SK-N-SH (cell line): ENCODE data around the gene SSC4D. TPM values are rescaled to one million over a fixed set of nuclear protein-coding genes. Genes with fewer than 3 reads are reported as not detected.

Experiments
- CTCF ChIA-PET: fragments of 300-600, 350-600 bp; formaldehyde crosslinking; extraction: SDS; loops from one replicate; lab custom pipeline; 2021; lab: Yijun Ruan, JAX
- POLR2A ChIA-PET: fragments of 350-600 bp; sonication (Branson Sonifier 250); formaldehyde crosslinking; extraction: SDS; loops from one replicate; lab custom pipeline; 2020; ENCODE audit warnings: antibody characterized with exemption, inconsistent platforms; lab: Yijun Ruan, JAX
- DNase-seq: peaks from one replicate; pipeline ENCODE4 v3.0.0; 2012
- H2AFZ ChIP-seq: fragments of 200-600 bp; sonication (generic); 2 replicates; pipeline ENCODE4 v1.8.1; 2016; ENCODE audit warnings: antibody characterized with exemption, mild to moderate bottlenecking, low read depth
- H3F3A ChIP-seq: fragments of 200-600 bp; sonication (generic); replicated peaks from 2 replicates; pipeline ENCODE3; 2016; ENCODE audit warnings: antibody characterized with exemption, mild to moderate bottlenecking; ENCODE audit not compliant: insufficient read depth
- H3K27ac ChIP-seq, 2 experiments: fragments of 200-500 bp in 1 of 2; fragments of 200-600 bp in 1 of 2; sonication (Bioruptor generic) in 1 of 2; sonication (generic), shearing (Covaris generic) in 1 of 2; 2 replicates each; pipeline versions ENCODE4 v1.5.1 to v1.6.1; 2014 to 2016; ENCODE audit warnings: low read depth in 2 of 2, inconsistent platforms in 1 of 2, low read length in 1 of 2, mild to moderate bottlenecking in 1 of 2, mixed read lengths in 1 of 2
- H3K27me3 ChIP-seq: fragments of 200-600 bp; sonication (generic), shearing (Covaris generic); 2 replicates; pipeline ENCODE4 v1.6.1; 2016; ENCODE audit warnings: mixed run types; ENCODE audit not compliant: insufficient read depth
- H3K36me3 ChIP-seq, 2 experiments: fragments of 200-500 bp in 1 of 2; fragments of 200-600 bp in 1 of 2; sonication (Bioruptor generic) in 1 of 2; sonication (generic) in 1 of 2; replicated peaks in 1 of 2; 2 replicates each; pipeline versions ENCODE3 to v1.5.1; 2014 to 2016; ENCODE audit warnings: low read length in 1 of 2, mild to moderate bottlenecking in 1 of 2; ENCODE audit not compliant: insufficient read depth in 2 of 2, control insufficient read depth in 1 of 2
- H3K4me1 ChIP-seq, 2 experiments: fragments of 200-500 bp in 1 of 2; fragments of 200-600 bp in 1 of 2; sonication (Bioruptor generic) in 1 of 2; sonication (generic), shearing (Covaris generic) in 1 of 2; 2 replicates each; pipeline versions ENCODE4 v1.5.1 to v1.6.1; 2014 to 2016; ENCODE audit warnings: low read depth in 1 of 2, low read length in 1 of 2, mixed run types in 1 of 2; ENCODE audit not compliant: insufficient read depth in 2 of 2, control insufficient read depth in 1 of 2
- H3K4me2 ChIP-seq: fragments of 200-600 bp; sonication (generic), shearing (Covaris generic); 2 replicates; pipeline ENCODE4 v1.6.1; 2017; ENCODE audit warnings: mixed run types
- H3K4me3 ChIP-seq, 2 experiments: fragments of 200-500 bp in 1 of 2; fragments of 200-600 bp in 1 of 2; sonication (Bioruptor generic) in 1 of 2; sonication (generic), shearing (Covaris generic) in 1 of 2; 2 replicates each; pipeline versions ENCODE4 v1.5.1 to v1.8.1; 2014 to 2016; ENCODE audit warnings: low read depth in 2 of 2, inconsistent platforms in 1 of 2, low read length in 1 of 2, mild to moderate bottlenecking in 1 of 2, mixed read lengths in 1 of 2, moderate library complexity in 1 of 2
- H3K79me2 ChIP-seq: fragments of 200-600 bp; sonication (generic); 2 replicates; pipeline ENCODE4 v1.8.1; 2017; ENCODE audit warnings: mild to moderate bottlenecking; ENCODE audit not compliant: insufficient read depth
- H3K9ac ChIP-seq: fragments of 200-600 bp; sonication (generic); 2 replicates; pipeline ENCODE4 v1.6.1; 2017; ENCODE audit warnings: mixed run types
- H3K9me2 ChIP-seq: fragments of 200-600 bp; sonication (generic); 2 replicates; pipeline ENCODE4 v1.6.1; 2017; ENCODE audit warnings: mixed run types
- H3K9me3 ChIP-seq: fragments of 200-600 bp; sonication (generic); 2 replicates; pipeline ENCODE4 v1.6.1; 2017; ENCODE audit warnings: mixed run types, mild to moderate bottlenecking, moderate library complexity
- H4K20me1 ChIP-seq: fragments of 200-600 bp; sonication (generic); 2 replicates; pipeline ENCODE4 v1.6.1; 2017; ENCODE audit warnings: mild to moderate bottlenecking, mixed run types; ENCODE audit not compliant: insufficient read depth
- CHD2 ChIP-seq: fragments of 150-350 bp; IDR thresholded peaks from 2 replicates; pipeline ENCODE4 v1.6.1; 2018; ENCODE audit warnings: low read length; ENCODE audit not compliant: partially characterized antibody
- FOSL2 ChIP-seq: IDR thresholded peaks from 2 replicates; pipeline ENCODE4 v1.4.0; 2012; ENCODE audit warnings: low read depth, mild to moderate bottlenecking, moderate library complexity, borderline replicate concordance
- FOXJ3 ChIP-seq: sonication (generic); formaldehyde crosslinking; IDR thresholded peaks from 2 replicates; pipeline ENCODE4 v1.5.1; 2020; ENCODE audit warnings: mild to moderate bottlenecking, missing genetic modification reagents
- GABPA ChIP-seq: IDR thresholded peaks from 2 replicates; pipeline ENCODE4 v1.4.0; 2012; ENCODE audit warnings: low read depth, mild to moderate bottlenecking
- GATA2 ChIP-seq: sonication (generic); formaldehyde crosslinking; IDR thresholded peaks from 2 replicates; pipeline ENCODE4 v1.5.0; 2020; ENCODE audit warnings: mild to moderate bottlenecking, missing genetic modification reagents
- JUND ChIP-seq: IDR thresholded peaks from 2 replicates; pipeline ENCODE4 v1.4.0; 2012
- MEF2A ChIP-seq: IDR thresholded peaks from 2 replicates; pipeline ENCODE4 v1.4.0; 2012; ENCODE audit warnings: low read depth, borderline replicate concordance
- NFIC ChIP-seq: IDR thresholded peaks from 2 replicates; pipeline ENCODE4 v1.4.0; 2012; ENCODE audit warnings: borderline replicate concordance
- RCOR1 ChIP-seq: fragments of 150-350 bp; IDR thresholded peaks from 2 replicates; pipeline ENCODE4 v1.6.1; 2017; ENCODE audit warnings: antibody characterized with exemption, low read length
- RXRA ChIP-seq: IDR thresholded peaks from 2 replicates; pipeline ENCODE4 v1.4.0; 2012; ENCODE audit warnings: low read depth, mild to moderate bottlenecking, borderline replicate concordance
- SIN3A ChIP-seq: IDR thresholded peaks from 2 replicates; pipeline ENCODE4 v1.6.1; 2012; ENCODE audit warnings: low read depth, mild to moderate bottlenecking, low read length, moderate library complexity, borderline replicate concordance
- SMC3 ChIP-seq: IDR thresholded peaks from 2 replicates; pipeline ENCODE4 v1.6.1; 2012; ENCODE audit warnings: low read depth, low read length, improper control_type of control experiment
- TAF1 ChIP-seq: IDR thresholded peaks from 2 replicates; pipeline ENCODE4 v1.6.1; 2012; ENCODE audit warnings: low read depth, mild to moderate bottlenecking, low read length, moderate library complexity, borderline replicate concordance
- TCF12 ChIP-seq: IDR thresholded peaks from 2 replicates; pipeline ENCODE4 v1.4.0; 2012
- YY1 ChIP-seq: IDR thresholded peaks from 2 replicates; pipeline ENCODE4 v1.4.0; 2012; ENCODE audit warnings: low read depth, mild to moderate bottlenecking
- WGBS: methylation state at CpG from one replicate; pipeline ENCODE4 v1.1.6; 2017; ENCODE audit warnings: low lambda C conversion rate; 5-methylcytosine and 5-hydroxymethylcytosine counted together
- polyA plus RNA-seq, 3 experiments: library from polyadenylated mRNA; depleted of rRNA; stranded (reverse); fragments of >200 nt; gene quantifications; 2 replicates each; pipeline ENCODE4 v1.2.3, GENCODE V29; 2012
- TF ChIP-seq, protein P1 (sequence below): fragments of 150-350 bp; IDR thresholded peaks from 2 replicates; pipeline ENCODE4 v1.6.1; 2016; ENCODE audit warnings: mild to moderate bottlenecking, low read depth, low read length
- TF ChIP-seq, protein P2 (sequence below): IDR thresholded peaks from 2 replicates; pipeline ENCODE4 v1.6.1; 2012; ENCODE audit warnings: mild to moderate bottlenecking, low read depth, low read length, moderate library complexity

SSC4D gene
- polyA plus RNA-seq, 1 of the 3 experiments (the other 2 are of a cell fraction) = 2.0 TPM

DNA sequence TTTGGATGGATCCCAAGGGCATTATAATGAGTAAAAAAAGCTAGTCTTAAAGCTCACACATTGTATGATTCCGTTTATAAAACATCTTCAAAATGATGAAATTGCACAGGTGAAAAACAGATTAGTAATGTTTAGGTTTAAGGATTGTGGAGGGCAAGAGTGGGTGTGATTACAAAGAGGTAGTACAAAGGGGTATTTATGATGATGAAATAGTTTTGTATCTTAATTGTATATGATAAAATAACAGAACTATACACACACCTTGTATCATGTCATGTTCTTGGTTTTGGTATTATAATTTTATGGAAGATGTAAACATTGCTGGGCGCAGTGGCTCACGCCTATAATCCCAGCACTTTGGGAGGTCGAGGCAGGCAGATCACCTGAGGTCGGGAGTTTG, 2.8 kb upstream of the SSC4D start:
- Histone ChIP-seq H3K27ac (no peak overlapping the region), H3F3A (no peaks in the 10 kb centered on the region), H3K4me2 (no peak overlapping the region), H3K4me1 (0 out of 4 replicates have a peak, but pooled peaks cover 0 to 6% of the 10 kb centered on the region in 2 experiments), H3K9ac (no peak overlapping the region), H3K79me2 (no peaks in the 10 kb centered on the region), H4K20me1 (no peaks in the 10 kb centered on the region), H3K9me2 (no peaks in the 10 kb centered on the region), H3K4me3 (no peak overlapping the region), H3K9me3 (no peaks in the 10 kb centered on the region), H3K36me3 (no peaks in the 10 kb centered on the region), H2AFZ (no peak overlapping the region), H3K27me3 (no peaks in the 10 kb centered on the region)
- WGBS = 70% methylated on average over 5 of the region's 5 CpGs
- no peak for DNase-seq
- POLR2A ChIA-PET = no interaction called here
- TF ChIP-seq CHD2 = no peak
- CTCF ChIA-PET = interaction anchor here (1.0 kb wide), 1 partner anchor 81 kb away, joined by 3 read pairs; no protein-coding TSS in a partner anchor

DNA sequence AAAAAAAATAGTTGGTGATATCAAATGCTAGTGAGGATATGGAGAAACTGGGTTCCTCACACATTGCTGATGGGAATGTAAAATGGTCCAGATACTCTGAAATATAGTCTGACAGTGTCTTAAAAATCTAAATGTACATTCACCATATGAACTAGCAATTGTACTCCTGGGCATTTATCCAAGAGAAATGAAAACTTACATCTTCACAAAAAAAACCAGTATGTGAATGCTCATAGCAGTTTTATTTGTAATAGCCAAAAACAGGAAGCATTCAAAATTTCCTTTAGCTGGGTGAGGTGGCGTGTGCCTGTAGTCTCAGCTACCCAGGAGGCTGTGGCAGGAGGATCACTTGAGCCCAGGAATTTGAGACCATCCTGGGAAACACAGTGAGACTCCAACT, 2.1 kb upstream of the SSC4D start:
- H3K4me3 ChIP-seq = no peak overlapping the region

DNA sequence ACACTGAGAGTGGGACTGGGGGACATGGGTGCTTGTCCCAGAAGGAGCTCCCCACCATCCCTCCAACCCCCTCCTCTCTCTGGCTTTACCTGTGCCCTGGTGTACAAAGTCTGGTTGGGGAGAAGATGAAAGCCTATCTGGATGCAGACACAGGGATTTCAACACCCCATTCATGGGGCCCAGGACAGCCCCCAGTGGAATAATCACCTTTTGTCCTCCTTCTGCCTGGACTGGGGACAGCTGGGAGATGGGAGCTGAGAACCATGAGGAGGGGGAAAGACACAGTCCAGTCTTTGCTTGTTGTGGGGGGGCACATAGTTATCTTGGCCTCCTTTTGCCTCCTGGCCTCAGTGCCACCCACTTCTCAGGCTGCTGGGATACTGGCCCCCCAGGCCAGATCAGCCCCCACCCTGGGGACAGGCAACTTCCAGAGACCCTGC, 1.4 kb downstream of the SSC4D start:
- Histone ChIP-seq H3F3A (peaks cover 8% of the 10 kb centered on the region), H3K9me3 (no peaks in the 10 kb centered on the region), H3K27ac (no peak overlapping the region), H3K79me2 (no peaks in the 10 kb centered on the region), H3K4me3 (no peak overlapping the region), H3K9me2 (no peaks in the 10 kb centered on the region), H2AFZ (no peak overlapping the region), H3K4me2 (no peak overlapping the region), H3K9ac (no peak overlapping the region), H3K4me1 (0 out of 4 replicates have a peak, but pooled peaks cover 0 to 6% of the 10 kb centered on the region in 2 experiments), H3K27me3 (no peaks in the 10 kb centered on the region), H3K36me3 (no peaks in the 10 kb centered on the region), H4K20me1 (no peaks in the 10 kb centered on the region)
- TF ChIP-seq MEF2A (no peak), TAF1 (no peak), SIN3A (no peak), JUND (no peak), NFIC (no peak), RXRA (no peak), GABPA (no peak), TCF12 (no peak), SMC3 (no peak), YY1 (no peak), FOXJ3 (CRISPR knock-in tag) (no peak)
- TF ChIP-seq, protein P1, sequence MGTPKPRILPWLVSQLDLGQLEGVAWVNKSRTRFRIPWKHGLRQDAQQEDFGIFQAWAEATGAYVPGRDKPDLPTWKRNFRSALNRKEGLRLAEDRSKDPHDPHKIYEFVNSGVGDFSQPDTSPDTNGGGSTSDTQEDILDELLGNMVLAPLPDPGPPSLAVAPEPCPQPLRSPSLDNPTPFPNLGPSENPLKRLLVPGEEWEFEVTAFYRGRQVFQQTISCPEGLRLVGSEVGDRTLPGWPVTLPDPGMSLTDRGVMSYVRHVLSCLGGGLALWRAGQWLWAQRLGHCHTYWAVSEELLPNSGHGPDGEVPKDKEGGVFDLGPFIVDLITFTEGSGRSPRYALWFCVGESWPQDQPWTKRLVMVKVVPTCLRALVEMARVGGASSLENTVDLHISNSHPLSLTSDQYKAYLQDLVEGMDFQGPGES = no peak
- TF ChIP-seq, protein P2, sequence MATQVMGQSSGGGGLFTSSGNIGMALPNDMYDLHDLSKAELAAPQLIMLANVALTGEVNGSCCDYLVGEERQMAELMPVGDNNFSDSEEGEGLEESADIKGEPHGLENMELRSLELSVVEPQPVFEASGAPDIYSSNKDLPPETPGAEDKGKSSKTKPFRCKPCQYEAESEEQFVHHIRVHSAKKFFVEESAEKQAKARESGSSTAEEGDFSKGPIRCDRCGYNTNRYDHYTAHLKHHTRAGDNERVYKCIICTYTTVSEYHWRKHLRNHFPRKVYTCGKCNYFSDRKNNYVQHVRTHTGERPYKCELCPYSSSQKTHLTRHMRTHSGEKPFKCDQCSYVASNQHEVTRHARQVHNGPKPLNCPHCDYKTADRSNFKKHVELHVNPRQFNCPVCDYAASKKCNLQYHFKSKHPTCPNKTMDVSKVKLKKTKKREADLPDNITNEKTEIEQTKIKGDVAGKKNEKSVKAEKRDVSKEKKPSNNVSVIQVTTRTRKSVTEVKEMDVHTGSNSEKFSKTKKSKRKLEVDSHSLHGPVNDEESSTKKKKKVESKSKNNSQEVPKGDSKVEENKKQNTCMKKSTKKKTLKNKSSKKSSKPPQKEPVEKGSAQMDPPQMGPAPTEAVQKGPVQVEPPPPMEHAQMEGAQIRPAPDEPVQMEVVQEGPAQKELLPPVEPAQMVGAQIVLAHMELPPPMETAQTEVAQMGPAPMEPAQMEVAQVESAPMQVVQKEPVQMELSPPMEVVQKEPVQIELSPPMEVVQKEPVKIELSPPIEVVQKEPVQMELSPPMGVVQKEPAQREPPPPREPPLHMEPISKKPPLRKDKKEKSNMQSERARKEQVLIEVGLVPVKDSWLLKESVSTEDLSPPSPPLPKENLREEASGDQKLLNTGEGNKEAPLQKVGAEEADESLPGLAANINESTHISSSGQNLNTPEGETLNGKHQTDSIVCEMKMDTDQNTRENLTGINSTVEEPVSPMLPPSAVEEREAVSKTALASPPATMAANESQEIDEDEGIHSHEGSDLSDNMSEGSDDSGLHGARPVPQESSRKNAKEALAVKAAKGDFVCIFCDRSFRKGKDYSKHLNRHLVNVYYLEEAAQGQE = no peak
- POLR2A ChIA-PET = interaction anchor here (0.6 kb wide), 1 partner anchor 101 kb away, joined by 3 read pairs; no protein-coding TSS in a partner anchor
- no peak for DNase-seq
- CTCF ChIA-PET = interaction anchor here (1.1 kb wide), 1 partner anchor 22 kb away, joined by 3 read pairs; no protein-coding TSS in a partner anchor

More for the DNA sequence above, 2.1 kb upstream of the SSC4D start:
- TF ChIP-seq NFIC (no peak), GABPA (no peak), RCOR1 (no peak), FOXJ3 (CRISPR knock-in tag) (no peak), YY1 (no peak), JUND (no peak), FOSL2 (no peak), GATA2 (CRISPR knock-in tag) (no peak), SMC3 (no peak)
- TF ChIP-seq, all 33 proteins: peak for 0
- H3K9me3 ChIP-seq = no peaks in the 10 kb centered on the region
- no peaks in the 10 kb centered on the region for H4K20me1 ChIP-seq
- H3K27me3 ChIP-seq = no peaks in the 10 kb centered on the region
- H3K4me1 ChIP-seq = 0 out of 4 replicates have a peak, but pooled peaks cover 0 to 6% of the 10 kb centered on the region in 2 experiments
- 91% methylated on average over 1 of the region's 1 CpG for WGBS
- H3K36me3 ChIP-seq = no peaks in the 10 kb centered on the region
- H3K9me2 ChIP-seq = no peaks in the 10 kb centered on the region
- CTCF ChIA-PET = interaction anchor here (1.0 kb wide), 1 partner anchor 80 kb away, joined by 3 read pairs; no protein-coding TSS in a partner anchor
- peaks cover 1% of the 10 kb centered on the region for H3F3A ChIP-seq
- DNase-seq = no peak
- no peak overlapping the region for H3K27ac ChIP-seq
- no peak overlapping the region for H3K9ac ChIP-seq
- no peaks in the 10 kb centered on the region for H3K79me2 ChIP-seq
- no peak overlapping the region for H2AFZ ChIP-seq
- no peak overlapping the region for H3K4me2 ChIP-seq
- POLR2A ChIA-PET = no interaction called here
